Measurements from ENCODE around the gene UBE2U.

DNA sequence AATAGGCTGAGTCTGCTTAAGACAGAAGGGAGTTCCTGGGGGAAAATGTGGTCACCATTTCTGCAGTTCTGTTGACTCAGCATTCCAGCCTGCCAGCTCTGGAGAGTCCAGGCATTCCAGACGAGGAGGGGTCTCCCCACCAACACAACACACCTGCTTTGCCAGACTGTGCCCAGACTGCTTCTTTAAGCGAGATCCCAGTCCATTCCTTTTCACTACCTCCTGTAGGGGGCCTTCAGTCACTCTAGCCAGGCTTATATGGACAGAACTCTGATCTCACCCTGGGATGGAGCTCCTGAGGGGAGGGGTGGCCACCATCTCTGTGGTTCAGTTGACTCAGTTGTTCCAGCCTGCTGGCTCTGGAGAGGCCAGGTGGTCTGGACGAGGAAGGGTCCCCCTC lies 48.5 kb downstream of the UBE2U start:
- TF ChIP-seq GATA2 (IDR thresholded peaks at IDR 0.05; ENCODE audit: low read depth, low read length) (no peak), GATA3 (IDR thresholded peaks at IDR 0.05; ENCODE audit: low read depth, low read length) (no peak)
